ENCODE results near the gene VPREB3. TPM values are rescaled to one million over a fixed set of nuclear protein-coding genes. Genes with fewer than 3 reads are reported as not detected.

VPREB3 gene
- total RNA-seq, 1 donor from 2014 or later: not detected

DNA sequence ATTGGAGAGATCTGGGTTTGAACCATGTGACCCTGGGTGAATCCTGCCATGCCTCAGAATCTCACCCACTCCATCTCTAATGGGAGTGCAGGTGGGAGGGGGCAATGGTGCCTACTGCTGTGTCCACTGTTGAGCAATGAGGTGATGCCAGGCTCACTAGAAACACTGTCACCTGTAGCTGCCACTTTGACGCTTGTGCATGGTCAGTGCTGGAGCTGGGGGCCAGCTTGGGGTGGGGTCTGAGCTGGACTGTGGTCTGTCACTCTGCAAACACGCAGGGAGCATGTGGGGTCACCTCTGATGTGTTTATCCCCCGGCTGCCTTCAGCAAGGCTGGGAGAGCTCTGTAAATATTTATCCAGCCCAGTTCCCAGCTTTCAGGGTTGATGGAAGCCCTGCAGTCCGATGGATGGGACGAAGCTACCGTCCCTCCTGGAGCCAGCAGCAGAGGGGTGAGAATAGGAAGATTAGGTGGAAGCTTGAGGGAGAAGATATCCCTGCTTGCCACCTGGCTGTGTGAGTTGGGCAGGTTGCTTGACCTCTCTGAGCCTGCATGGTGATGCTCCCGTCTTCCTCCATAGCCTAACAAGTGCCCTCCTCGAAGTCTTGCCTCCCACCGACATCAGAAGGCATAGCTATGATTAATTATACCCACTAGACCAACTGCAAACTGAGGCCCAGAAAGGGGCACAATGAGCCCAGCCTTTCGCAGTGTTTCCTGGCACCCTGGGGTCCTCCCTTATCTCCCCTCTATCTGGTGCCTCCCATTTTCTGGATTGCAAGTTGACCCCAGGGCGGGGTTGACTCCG, 20.1 kb upstream of the VPREB3 start:
- no peak for DNase-seq
- H3K4me1 ChIP-seq: peaks cover 38% of the 10 kb centered on the region
- intact Hi-C loops (cut with DNase I): no loop called here
- ATAC-seq: no peak
- no peaks in the 10 kb centered on the region for H3K27me3 ChIP-seq (ENCODE audit: low read depth)
- TF ChIP-seq, protein P1, sequence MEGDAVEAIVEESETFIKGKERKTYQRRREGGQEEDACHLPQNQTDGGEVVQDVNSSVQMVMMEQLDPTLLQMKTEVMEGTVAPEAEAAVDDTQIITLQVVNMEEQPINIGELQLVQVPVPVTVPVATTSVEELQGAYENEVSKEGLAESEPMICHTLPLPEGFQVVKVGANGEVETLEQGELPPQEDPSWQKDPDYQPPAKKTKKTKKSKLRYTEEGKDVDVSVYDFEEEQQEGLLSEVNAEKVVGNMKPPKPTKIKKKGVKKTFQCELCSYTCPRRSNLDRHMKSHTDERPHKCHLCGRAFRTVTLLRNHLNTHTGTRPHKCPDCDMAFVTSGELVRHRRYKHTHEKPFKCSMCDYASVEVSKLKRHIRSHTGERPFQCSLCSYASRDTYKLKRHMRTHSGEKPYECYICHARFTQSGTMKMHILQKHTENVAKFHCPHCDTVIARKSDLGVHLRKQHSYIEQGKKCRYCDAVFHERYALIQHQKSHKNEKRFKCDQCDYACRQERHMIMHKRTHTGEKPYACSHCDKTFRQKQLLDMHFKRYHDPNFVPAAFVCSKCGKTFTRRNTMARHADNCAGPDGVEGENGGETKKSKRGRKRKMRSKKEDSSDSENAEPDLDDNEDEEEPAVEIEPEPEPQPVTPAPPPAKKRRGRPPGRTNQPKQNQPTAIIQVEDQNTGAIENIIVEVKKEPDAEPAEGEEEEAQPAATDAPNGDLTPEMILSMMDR (IDR thresholded peaks at IDR 0.05): no peak
- no peak overlapping the region for H3K4me3 ChIP-seq
- no peaks in the 10 kb centered on the region for H3K36me3 ChIP-seq
- no peaks in the 10 kb centered on the region for H3K9me3 ChIP-seq
- H3K27ac ChIP-seq: no peak overlapping the region

DNA sequence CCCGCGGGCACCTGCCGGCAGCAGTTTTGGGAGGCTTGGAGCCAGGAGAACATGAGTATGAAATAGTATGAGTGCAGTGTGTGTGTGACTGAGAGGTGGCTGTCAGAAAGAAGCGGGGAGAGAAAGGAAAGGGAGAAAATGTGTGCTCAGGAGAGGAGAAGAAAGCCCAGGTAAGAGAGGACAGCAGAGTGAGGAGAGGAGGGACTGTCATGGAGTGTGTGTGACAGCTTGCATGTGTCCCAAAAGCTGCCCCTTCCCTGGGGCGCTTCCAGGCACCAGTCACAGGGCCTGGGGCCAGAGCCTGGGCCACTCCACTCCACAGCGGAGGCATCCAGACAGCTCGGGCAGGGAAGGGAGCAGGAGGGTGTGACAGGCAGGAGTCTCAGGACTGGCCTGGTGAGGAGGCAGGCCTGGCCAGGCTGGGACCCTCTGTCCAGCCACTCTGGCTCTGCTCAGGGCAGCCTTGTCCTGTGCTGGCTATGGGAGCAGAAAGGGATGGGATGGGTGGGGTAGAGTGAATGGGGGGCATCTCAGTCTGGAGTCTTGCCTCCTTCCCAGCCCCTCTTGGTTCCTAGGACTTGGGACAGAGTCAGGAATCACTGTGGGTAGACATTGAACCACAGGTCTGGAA, 19.4 kb upstream of the VPREB3 start:
- DNase-seq: no peak
- TF ChIP-seq, protein P1 (IDR thresholded peaks at IDR 0.05): no peak
- no peak for ATAC-seq

DNA sequence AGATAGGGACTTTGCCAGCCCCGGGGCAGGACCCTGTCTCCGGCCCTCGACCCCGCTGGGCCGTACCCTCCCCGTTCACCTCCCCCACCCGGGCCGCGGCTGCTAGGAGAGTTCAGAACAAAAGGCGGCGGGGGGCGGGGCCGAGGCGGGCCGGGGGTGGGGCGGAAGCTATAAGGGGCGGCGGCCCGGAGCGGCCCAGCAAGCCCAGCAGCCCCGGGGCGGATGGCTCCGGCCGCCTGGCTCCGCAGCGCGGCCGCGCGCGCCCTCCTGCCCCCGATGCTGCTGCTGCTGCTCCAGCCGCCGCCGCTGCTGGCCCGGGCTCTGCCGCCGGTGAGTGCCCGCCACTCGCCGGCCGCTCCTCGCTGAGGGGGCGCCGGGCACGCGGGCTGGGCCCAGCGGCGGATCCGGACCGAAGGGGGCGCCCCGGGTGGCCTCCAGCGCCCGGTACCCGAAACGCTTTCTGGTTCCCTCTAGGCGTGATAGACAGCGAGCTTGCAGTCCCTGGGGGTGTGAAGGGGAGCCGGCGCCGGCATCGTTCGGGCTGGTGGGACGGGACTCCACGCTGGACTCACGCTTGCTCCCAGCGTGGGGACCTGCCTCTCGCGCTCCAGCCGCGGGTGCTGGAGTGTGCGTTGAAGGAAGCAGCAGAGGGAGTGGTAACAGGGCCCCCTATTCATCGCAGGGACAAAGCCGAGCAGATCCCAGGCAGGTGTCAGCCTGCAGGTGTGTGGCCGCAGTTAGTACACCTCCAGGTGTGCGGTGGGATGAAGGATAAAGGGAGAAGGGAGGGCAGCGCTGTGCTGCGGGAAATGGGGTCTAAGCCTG, 18.6 kb upstream of the VPREB3 start, which contains the start of gene MMP11:
MMP11 (plus strand) TSS at position 201 of the 825 bp plus-strand sequence; CDS start at position 223, 22 bp downstream.
- peaks cover 49% of the 10 kb centered on the region for H3K4me1 ChIP-seq
- DNase-seq (peak; percentile 64), ATAC-seq (peak; percentile 53 to 59)
- TF ChIP-seq, protein P1 (IDR thresholded peaks at IDR 0.05): peak; percentile 13
- peak within 1 kb of the TSS; percentile 55 for H3K4me3 ChIP-seq
- intact Hi-C loops (cut with DNase I): no loop called here
- H3K27me3 ChIP-seq (ENCODE audit: low read depth): no peaks in the 10 kb centered on the region
- H3K27ac ChIP-seq: no peak within 1 kb of the TSS
- H3K9me3 ChIP-seq: no peaks in the 10 kb centered on the region
- H3K36me3 ChIP-seq: no peaks in the 10 kb centered on the region

More for the DNA sequence above, 19.4 kb upstream of the VPREB3 start:
- intact Hi-C loops (cut with DNase I): no loop called here
- peaks cover 42% of the 10 kb centered on the region for H3K4me1 ChIP-seq
- H3K36me3 ChIP-seq: no peaks in the 10 kb centered on the region
- no peaks in the 10 kb centered on the region for H3K9me3 ChIP-seq
- no peaks in the 10 kb centered on the region for H3K27me3 ChIP-seq (ENCODE audit: low read depth)
- H3K4me3 ChIP-seq: peak overlapping the region; percentile 55
- no peak overlapping the region for H3K27ac ChIP-seq

DNA sequence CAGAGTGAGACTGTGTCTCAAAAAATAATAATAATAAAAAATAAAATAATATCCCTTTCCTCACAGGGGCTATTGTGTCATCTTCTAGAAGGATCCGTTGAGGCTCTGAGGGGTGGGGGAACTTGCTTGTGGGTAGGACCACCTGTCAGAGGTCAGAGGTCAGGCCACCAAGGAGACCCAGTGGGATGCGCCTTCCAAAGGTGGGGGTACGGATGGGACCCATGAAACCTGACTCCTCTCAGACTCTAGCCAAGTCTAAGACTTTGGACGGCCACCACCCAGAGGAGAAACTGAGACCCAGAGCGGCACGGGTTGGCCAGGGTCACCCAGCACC, 18.1 kb upstream of the VPREB3 start:
- H3K27ac ChIP-seq: no peak overlapping the region
- ATAC-seq (no peak), DNase-seq (no peak)
- H3K36me3 ChIP-seq: no peaks in the 10 kb centered on the region
- TF ChIP-seq, protein P1 (IDR thresholded peaks at IDR 0.05): no peak
- H3K27me3 ChIP-seq (ENCODE audit: low read depth): no peaks in the 10 kb centered on the region
- peaks cover 49% of the 10 kb centered on the region for H3K4me1 ChIP-seq
- no peaks in the 10 kb centered on the region for H3K9me3 ChIP-seq
- intact Hi-C loops (cut with DNase I): no loop called here
- peak overlapping the region; percentile 55 for H3K4me3 ChIP-seq

DNA sequence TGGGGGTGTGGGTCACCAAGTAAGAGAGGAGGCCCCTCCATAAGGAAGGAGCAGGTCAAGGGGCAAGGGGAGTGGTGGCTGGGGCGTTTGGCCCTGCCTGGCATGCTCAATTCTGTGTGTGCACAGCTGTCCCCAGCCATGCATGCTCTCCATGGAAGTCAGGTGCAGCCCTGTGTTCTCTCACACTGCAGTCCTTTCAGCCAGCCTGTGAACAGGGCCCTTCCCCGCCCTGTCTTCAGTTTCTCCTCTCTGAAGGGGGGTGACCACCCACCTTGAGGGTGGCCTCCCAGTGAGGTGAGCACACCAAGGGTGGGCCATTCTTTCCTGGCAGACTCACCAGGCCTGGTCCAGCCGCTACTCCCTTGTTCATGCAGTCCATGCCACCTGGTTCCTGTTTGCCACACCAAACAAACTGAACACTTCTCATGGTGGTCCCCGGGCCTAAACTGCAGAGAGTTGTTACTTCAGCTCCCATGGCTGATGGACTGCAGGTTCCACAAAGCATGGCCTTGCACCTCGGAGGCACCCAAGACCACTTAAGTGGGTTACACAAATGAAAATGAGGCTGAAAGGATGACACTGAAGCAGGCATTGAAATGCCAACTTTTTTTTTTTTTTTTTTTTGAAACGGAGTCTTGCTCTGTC, 15.2 kb upstream of the VPREB3 start:
- peaks cover 48% of the 10 kb centered on the region for H3K4me1 ChIP-seq
- TF ChIP-seq, protein P1 (IDR thresholded peaks at IDR 0.05): no peak
- no peak for ATAC-seq
- no peak overlapping the region for H3K4me3 ChIP-seq
- no peaks in the 10 kb centered on the region for H3K9me3 ChIP-seq
- intact Hi-C loops (cut with DNase I): no loop called here
- H3K36me3 ChIP-seq: no peaks in the 10 kb centered on the region
- no peak overlapping the region for H3K27ac ChIP-seq
- no peak for DNase-seq
- no peaks in the 10 kb centered on the region for H3K27me3 ChIP-seq (ENCODE audit: low read depth)

Data from lower lobe of right lung (tissue), 2 donors.